NCI-H128 (cell line): Measurements from ENCODE around the gene EID1.

Source experiments
- DNase-seq: peaks from one replicate; lab custom pipeline; 2025; ENCODE audit not compliant: unreplicated experiment; lab: John Stamatoyannopoulos, UW

EID1 gene

DNA sequence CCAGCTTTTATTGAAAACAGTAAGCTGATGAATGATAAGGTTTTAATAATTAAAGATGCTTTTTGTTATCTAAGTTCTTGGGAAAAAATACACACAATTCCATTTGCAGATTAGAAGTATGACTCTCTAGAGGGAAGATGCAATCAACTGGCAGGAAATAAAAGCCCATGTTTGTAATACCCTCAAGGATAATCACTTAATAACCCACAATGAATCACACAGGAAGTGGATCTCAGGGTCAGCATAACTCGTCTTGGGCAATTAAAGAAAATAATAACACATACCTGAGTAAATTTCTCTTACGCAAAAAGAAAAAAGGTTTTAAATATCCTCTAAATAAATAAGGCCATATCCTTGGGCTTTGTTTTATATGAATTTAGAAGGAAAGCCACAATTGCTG, 9.4 kb upstream of the EID1 start:
- DNase-seq, result no peak

DNA sequence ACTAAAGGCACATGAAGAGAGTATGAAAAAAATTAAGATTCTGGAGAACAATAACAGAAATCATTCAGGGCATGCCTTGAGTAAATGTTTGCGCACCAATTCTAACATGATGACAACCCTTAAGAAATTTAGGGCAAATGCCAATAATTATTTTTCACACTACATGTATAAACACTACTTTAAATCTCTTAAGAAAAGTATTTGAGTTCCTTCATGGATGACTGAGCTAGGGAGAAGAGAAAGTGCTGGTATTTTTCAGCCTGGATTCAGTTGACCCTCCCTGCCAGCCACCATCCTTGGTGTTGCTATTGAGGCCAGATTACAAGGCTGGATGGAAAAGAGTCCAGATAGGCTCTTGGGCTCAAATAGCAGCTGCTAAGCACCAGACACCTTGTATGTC, 8.0 kb upstream of the EID1 start:
- DNase-seq, result no peak

DNA sequence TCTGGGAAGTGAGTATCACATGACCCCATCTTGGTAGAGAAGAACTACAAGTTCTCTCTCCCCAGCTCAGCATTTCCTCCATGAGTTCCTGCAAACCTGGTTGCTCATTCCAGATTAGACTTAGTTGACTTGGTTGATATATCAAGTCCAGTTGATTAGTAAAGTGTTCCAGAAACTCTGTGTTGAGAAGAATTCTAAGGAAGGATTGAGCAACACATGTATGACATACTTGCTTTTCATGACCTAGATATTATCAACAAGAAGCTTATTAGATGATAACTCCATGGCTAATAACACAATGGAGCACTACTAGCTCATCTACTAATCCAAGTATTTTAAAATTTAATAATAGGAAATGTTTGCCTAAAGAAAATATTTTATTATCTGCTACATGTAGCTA, 6.4 kb upstream of the EID1 start:
- DNase-seq, result no peak

DNA sequence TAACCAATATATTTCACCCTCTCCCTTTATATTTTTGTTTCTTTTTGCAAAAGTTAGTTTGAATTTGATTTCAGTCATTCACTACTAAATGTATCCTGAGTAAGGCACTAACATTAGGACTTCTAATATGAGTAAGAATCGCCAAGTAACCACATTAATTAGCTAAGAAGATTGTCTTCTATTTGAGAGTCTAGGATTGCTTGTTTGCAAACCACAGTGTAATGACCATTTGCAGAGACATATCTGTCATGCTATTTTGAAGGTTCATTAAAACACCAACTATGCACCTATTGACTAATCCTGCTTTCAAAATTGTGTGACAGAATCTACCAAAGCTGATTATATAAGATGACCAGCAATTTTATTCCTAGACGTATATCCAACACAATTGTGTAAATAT, 5.3 kb upstream of the EID1 start:
- DNase-seq, result no peak

DNA sequence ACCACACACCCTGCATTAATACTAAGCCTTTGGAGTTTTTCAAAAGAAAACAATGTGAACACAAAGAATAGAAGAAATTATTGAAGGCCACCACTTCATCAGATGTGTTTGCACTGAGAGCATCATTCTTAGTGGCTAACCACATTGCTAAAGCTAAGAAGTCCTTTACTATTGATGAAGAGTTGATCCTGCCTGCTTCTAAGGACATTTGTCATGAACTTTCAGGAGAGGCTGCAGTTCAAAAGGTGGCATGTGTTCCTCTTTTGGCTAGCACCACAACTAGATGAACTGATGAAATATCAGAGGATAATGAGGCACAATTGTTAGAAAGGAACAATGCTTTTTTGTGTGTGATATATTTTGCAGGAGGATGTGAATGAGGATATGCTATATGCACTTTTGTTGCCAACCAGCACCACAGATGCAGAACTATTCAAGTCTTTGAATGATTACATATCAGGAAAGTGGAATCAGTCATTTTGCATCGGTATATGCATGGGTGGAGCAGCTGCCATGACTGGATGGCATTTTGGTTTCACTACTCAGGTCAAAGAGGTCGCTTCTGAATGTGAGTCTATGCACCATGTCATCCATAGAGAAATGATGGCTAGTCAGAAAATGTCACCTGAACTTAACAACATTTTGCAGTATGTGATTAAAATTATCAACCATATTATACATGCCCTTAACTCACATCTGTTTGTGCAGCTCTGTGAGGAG, 2.5 kb upstream of the EID1 start:
- DNase-seq, result no peak

DNA sequence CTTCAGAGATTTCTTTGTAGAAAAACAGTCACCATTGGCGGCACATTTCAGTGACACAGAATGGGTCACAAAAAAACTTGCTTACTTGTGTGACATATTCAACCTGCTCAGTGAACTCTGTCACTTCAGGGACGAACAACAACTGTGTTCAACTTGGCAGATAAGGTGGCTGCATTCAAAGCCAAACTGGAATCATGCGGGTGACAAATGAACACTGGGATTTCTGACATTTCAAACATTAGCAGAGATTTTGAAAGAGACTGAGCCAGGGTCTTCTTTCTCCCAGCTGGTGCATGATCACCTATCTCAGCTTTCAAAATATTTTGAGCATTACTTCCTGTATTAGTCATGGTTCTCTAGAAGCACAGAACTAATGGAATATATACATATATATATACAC, 1.9 kb upstream of the EID1 start:
- DNase-seq, result no peak

DNA sequence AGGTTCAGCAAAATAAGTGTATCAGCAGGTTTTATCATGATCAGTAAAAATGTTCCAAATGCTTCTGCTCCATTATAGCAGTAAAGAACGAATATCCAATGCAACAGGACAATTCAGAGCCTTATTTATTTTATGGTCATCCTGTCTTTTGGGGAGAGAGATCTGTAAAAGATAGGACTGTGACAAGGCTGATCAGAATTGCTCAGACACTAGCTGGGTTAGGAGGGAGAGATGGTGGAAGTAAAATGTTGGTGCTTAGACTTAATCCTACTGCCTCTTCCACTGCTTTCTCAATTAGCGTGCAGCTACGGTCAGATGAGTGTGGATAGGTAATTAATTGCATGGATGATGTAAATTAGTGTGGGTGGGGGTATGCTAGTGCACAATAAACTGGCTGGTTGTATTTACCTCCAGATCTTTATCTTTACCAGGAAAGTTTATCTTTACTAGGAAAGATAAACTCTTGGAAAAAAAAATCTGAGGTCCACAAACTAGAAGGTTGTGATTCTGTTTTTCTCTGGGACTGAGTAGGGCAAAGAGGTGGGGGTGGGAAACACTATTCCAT, 2.2 kb downstream of the EID1 start:
- DNase-seq, result no peak

DNA sequence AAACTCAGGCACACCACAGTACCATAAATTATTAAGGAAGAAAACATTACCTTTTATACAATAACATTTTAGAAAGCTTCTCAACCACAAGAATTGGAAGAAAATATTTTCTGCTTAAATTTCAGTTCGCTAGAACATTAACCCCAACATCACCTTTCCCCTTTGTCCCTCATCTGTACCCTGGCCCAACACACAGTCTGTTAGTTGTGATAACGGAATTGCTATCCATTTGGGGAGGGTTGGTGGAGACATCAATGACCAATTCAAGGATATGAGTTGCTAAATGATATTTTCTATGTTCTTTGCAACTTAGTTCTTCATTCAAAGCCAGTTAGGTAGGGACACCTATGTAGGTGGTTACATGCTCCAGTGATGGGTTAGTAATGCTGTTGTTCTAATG, 5.8 kb downstream of the EID1 start:
- no peak for DNase-seq

DNA sequence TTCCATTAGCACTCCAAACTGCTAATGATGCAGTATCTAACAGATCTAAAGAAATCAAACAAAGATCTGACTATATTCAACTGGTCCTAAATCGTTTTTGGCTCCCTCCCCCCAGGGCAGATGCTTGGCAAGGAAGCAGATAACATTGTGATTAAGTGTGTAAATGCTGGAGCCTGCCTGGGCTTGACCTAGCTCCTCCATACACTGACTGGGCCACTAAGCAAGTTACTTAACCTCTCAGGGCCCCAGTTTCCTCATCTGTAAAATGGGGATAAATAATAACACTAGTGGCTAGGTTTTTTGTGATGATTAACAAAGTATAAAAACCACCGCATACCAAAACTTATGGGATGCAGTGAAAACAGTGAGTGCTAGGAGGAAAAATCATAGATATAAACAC, 9.2 kb downstream of the EID1 start:
- no peak for DNase-seq

DNA sequence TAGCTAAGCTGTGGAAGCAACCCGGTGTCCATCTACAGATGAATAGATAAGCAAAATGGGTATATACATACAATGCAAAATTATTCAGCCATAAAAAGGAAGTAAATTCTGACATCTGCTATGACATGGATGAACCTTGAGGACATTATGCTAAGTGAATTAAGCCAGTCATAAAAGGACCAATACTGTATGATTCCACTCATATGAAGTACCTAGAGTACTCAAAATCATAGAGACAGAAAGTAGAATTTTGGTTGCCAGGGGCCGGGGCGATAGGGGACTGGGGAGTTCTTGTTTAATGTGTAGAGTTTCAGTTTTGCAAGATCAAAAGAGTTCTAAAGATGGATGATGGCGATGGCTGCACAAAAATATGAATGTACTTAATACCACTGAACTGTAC, 10.3 kb downstream of the EID1 start:
- no peak for DNase-seq

DNA sequence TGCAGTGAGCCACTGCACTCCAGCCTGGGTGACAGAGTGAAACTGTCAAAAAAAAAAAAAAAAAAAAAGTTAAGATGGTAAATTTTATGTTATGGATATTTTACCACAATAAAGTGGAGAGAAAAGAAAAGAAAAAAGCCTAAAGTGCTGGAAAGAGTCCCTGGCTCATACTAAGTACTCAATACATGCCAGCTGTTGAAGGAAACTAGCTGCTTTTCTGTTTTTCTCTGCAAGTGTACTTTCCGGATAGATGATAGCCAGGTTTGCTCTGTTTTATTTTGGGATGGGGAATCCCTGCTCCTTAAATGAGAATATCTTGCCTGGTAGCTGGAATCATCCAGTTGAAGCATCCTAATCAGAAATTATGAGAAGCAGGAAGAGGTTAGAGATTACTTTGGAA, 10.9 kb downstream of the EID1 start:
- DNase-seq, result no peak

DNA sequence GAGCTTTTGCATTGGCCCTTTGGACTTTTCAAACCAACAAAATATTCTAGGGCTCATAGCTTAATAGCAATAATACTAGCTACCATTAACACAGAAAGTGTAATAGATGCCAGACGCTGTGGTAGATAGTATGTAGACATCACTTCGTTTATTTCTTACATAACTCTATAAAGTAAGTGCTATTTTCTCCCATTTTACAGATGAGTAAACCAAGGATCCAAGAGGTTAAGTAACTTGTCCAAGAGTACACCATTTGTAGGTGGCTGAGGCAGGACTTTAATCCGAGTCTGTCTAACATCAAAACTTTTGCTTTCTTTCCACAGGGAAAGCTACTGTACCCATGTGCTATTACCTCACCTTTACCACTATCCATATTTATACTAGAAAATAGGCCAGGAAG, 12.0 kb downstream of the EID1 start:
- no peak for DNase-seq

DNA sequence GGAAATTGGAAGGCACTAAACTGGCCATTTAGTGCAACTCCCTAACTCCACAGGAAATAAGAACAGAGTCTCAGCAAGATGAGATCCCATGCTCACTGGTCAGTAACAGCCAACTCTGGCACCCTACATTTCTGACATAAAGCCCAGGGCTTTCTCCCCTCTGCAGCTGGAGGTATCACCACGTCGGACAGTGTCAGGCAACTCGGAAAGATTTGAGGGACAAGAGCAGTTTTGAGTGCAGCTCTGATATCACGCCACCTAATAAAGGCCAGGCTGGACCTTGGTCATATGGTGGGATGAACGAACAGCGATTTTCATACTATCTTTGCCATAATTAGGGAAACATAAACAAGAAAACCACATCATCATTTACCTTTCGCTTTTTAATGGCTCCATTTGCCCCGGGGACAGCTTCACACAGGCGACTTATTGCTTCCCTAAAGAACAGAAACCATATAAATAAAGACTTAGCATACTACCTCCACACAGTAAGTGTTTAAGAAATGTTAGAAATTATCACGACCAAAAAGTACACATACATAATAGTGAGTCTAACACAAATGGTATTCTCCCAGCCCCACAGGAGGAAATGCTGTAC, 12.5 kb downstream of the EID1 start:
- DNase-seq, result no peak

DNA sequence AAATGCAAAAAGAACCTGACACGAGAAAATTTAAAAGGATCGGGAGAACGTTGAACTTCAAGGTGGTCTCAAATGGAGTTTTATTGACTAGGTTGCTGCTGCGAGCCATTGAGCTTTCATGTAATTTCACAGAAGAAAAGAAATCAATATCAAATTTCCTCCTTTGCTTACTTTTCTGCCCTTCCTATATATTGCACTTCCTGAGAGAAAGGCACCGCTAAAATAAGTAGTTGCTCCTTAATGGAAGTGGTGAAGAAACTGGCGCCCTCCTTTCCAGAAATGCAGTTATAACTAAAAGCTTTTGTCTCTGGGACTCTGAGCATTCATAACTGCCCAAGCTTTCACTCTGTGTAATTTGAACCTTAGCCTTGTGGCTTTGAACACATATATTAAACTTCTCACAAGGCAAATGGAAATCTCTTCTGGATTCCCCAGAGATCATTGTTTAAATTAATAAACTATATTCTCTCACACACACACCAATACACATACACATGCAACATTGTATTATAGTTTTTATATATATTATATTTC, 13.4 kb downstream of the EID1 start:
- no peak for DNase-seq

DNA sequence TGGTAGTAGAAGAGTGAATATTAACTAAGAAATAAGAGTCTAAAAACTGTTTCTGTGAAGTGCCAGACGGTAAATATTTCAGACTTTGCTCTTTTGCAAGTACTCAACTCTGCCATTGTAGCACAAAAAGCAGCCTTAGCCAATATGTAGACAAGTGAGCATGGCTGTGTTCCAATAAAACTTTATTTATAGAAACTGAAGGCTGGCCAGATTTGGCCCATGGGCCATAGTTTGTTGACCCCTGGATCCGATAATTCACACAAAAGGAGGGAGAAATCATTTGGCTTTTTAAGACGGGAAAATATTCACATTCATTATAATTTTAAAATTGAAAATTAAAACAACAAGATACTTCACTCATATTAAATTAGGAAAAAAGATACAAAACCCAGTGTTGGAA, 15.4 kb downstream of the EID1 start:
- DNase-seq, result no peak

DNA sequence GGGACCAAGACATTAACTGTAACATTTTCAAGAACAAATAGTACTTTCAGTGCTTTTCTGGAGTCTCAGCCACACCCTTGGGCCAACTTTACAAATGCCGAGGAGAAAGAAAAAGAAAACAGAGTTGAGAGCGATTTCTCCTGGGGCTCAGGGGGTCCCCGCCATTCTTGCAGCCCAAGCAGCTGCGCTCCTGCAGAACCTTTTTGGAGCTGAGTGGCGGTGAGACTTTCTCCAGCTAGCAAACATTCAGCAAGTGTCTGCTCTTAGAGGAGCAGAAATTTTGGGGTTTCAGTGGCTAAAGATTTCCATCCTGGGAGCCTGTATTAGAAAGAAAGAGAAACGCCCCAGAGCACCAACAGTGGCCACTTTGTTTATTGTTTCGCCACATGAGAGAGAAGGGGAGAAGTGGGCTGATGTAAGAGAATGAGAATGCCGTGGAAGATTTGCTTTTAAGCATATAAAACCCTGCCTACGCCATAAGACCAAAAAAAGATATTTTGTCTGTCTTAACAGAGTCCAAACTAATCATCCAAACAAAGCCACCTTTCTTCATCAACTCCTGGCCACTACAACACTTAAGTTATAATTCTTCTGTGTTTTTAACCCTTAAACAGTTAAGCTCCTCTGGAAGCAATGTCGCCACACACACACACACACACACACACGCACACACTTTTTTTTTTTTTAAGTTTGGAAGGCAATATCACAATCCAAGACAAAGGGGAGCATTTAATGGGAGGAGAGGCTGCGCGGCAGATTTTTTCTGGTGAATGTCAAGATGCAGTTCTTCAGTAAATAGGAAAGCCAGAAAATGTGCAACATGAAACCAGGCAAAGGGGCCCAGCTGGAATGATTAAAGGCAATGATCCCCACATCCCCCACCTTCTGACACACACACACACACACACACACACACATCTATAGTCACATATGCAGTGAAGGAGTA, 19.2 kb downstream of the EID1 start:
- DNase-seq, result no peak

DNA sequence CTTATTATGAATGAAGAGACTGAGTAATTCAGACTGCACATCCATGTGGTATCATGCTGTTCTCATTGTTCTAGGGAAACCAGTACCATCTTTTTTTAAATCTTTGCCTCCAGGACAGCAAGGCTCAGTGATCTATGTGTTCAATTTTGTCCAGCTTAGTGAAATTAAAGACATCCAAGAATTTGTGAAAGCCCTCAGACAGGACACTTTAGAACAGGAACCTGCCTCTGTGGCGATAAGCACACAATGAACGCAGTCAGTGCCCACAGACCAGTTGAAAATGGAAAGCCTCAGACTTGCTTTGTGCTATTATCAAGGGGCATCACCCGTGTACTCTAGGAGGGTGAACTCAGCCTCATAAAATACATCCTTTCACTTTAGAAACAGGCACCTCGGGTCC, 20.1 kb downstream of the EID1 start:
- no peak for DNase-seq

DNA sequence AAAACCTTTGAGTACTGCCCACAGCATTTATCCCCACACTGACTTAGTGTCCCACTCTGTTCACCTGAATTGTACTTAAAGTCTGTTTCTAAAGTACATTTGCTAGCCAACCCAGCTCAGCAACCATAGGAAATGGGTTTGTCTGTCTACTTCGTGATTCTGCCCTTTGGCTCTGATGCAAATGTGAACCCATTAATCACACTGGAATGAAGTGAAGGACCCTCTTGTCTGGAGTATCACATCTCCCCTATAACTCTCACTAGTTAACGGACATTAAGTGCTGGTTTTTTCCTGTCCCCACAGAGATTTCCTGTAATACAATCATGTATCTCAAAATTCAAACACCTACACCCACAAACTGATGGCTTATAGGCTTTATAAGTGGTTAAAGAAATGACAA, 20.5 kb downstream of the EID1 start:
- no peak for DNase-seq

DNA sequence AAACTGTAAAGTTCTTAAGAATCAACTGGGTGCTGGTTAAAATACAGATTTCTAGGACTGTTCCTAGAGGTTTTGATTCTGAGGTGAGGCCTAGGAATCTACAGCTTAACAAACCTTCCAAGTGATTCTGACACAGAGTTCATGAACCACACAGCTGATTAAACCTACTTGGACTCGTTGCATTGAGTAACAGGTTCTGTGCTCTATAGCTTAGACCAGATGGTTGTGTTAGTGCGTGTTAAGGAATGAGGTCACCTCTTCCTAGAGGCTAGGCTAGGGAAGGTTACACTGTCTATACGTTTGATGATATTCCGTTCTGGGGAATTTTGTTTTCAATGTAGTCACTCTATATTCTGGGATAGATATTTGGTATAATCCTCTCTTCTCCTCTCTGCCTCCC, 21.9 kb downstream of the EID1 start:
- no peak for DNase-seq

DNA sequence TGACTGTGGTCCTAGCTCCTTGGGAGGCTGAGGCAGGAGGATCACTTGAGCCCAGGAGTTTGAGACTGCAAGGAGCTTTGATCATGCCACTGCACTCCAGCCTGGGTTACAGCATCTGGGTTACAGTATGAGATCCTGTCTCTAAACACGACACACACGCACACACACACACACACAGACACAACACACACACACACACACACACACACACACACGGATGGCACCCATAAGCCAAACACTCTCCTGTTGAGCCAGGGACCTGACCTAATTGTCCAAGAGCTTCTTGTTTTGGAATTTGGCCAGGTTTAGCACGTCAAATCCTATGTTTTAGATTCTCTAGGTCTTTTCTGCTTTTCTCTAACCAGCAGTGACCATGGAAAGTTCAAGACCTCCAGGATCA, 26.8 kb downstream of the EID1 start:
- no peak for DNase-seq

DNA sequence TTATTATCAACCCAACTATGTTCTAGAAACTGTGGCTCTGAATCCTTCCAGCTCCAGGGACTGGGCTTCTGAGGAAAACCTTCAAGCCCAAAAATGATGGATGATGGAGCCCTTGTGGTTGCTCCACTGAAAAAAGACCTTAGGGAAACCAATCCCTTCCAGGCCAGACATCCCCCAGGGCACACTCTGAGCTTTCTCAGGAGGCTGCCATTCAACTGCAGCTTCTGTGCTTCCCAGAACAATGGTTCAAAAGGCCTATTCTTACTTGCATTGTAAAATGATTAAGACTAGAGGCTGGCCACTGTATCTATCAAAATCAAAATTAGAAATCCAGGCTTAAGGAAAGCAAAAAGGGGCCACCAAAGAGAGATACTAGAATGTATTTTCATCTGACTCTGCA, 27.3 kb downstream of the EID1 start:
- no peak for DNase-seq

DNA sequence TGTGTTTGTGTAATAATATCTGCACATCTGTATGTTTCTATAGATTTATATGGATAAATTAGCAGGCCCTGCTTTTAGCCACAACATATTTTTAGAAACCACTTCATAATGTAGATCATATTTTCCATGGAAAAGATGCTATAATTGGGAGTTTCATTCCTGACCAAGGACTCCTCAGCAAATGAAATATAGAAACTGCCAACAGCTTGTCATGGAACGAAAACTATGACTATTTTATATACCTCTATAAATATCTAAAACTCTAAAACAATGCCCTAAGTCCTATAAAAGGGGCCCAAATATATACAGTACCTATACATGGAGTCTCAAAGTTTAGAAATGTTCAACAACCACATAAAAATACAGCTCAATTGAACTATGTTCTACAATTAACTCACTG, 27.9 kb downstream of the EID1 start:
- no peak for DNase-seq
